A549 (cell line): Measurements from ENCODE around the gene MAPKAP1. TPM values are rescaled to one million over a fixed set of nuclear protein-coding genes. Genes with fewer than 3 reads are reported as not detected.
A peak's percentile ranks its signal among the peaks of the same experiment; 100 is the strongest.

ENCODE experiments used
- ATAC-seq, 2 experiments: fragments of 200-7000 bp in 1 of 2; fragments of >200 bp in 1 of 2; cut with Nextera tagmentation in 1 of 2; cut with Tn5 transposase in 1 of 2; 3 replicates each; pipeline versions ENCODE4 v1.8.0 to v1.9.1; 2018 to 2020; ENCODE audit warnings: mild to moderate bottlenecking in 1 of 2, moderate library complexity in 1 of 2
- CTCF ChIA-PET: fragments of 300-600 bp; sonication (Branson Sonifier 250); formaldehyde crosslinking; extraction: SDS; loops from one replicate; lab custom pipeline; 2021; ENCODE audit warnings: antibody characterized with exemption, inconsistent platforms; lab: Yijun Ruan, JAX
- POLR2A ChIA-PET: fragments of 350-600 bp; formaldehyde crosslinking; extraction: SDS; loops from one replicate; lab custom pipeline; 2021; ENCODE audit warnings: antibody characterized with exemption, inconsistent platforms; lab: Yijun Ruan, JAX
- DNase-seq, 2 experiments: peaks; one replicate each; pipeline versions ENCODE4 v3.0.0 to v3.0.0-alpha.2; 2011 to 2016; ENCODE audit warnings: low read depth in 1 of 2, low spot score in 1 of 2
- FAIRE-seq: peaks from 2 replicates; lab custom pipeline; 2011; peaks lifted over from hg19 to GRCh38; lab: Jason Lieb, UNC
- H3K27ac ChIP-seq, 2 experiments: fragments of >200 bp; sonication (Bioruptor Twin); formaldehyde crosslinking; 3 replicates each; pipeline ENCODE4 v1.5.1; 2016 to 2017
- H3K4me1 ChIP-seq: fragments of >200 bp; sonication (Bioruptor Twin); formaldehyde crosslinking; 3 replicates; pipeline ENCODE4 v1.6.1; 2016
- H3K4me2 ChIP-seq: fragments of >200 bp; sonication (Bioruptor Twin); formaldehyde crosslinking; 3 replicates; pipeline ENCODE4 v1.6.1; 2016
- H3K4me3 ChIP-seq: fragments of >200 bp; sonication (Bioruptor Twin); formaldehyde crosslinking; 3 replicates; pipeline ENCODE4 v1.5.1; 2016
- H3K9me3 ChIP-seq: fragments of >200 bp; sonication (Bioruptor Twin); formaldehyde crosslinking; 3 replicates; pipeline ENCODE4 v1.6.1; 2016
- ATOH8 ChIP-seq: fragments of 250-450 bp; sonication (Bioruptor Pico); IDR thresholded peaks from 2 replicates; pipeline ENCODE4 v1.5.0; 2020; ENCODE audit warnings: low read depth, mild to moderate bottlenecking, moderate library complexity
- BCL3 ChIP-seq: fragments of >200 bp; sonication (Bioruptor Twin); formaldehyde crosslinking; IDR thresholded peaks from 3 replicates; pipeline ENCODE4 v1.6.1; 2016
- CBX2 ChIP-seq: fragments of 200-600 bp; sonication (generic); IDR thresholded peaks from 2 replicates; pipeline ENCODE4 v1.6.1; 2016; ENCODE audit warnings: low read depth, mild to moderate bottlenecking, borderline replicate concordance
- CEBPB ChIP-seq, 2 experiments: fragments of >200 bp in 1 of 2; sonication (Bioruptor Twin) in 1 of 2; formaldehyde crosslinking in 1 of 2; IDR thresholded peaks; 2 replicates each; pipeline ENCODE4 v1.6.1; 2012 to 2016
- CHD2 ChIP-seq: fragments of 150-350 bp; IDR thresholded peaks from 2 replicates; pipeline ENCODE4 v1.6.1; 2014; ENCODE audit warnings: low read length; ENCODE audit not compliant: partially characterized antibody
- CTCF ChIP-seq: fragments of >200 bp; sonication (Bioruptor Twin); formaldehyde crosslinking; IDR thresholded peaks from 3 replicates; pipeline ENCODE4 v1.5.1; 2016
- EHMT2 ChIP-seq: fragments of 200-600 bp; sonication (generic); IDR thresholded peaks from 2 replicates; pipeline ENCODE4 v1.6.1; 2016; ENCODE audit warnings: antibody characterized with exemption, low read depth, mild to moderate bottlenecking, moderate library complexity
- ESRRA ChIP-seq: fragments of 150-350 bp; IDR thresholded peaks from 2 replicates; pipeline ENCODE4 v1.6.1; 2014; ENCODE audit warnings: mild to moderate bottlenecking, low read length, borderline replicate concordance
- FOSL2 ChIP-seq, 2 experiments: fragments of 450-650 bp in 1 of 2; fragments of >200 bp in 1 of 2; sonication (Bioruptor Twin) in 1 of 2; formaldehyde crosslinking; IDR thresholded peaks; 2 replicates each; pipeline versions ENCODE4 v1.5.0 to v1.6.1; 2016 to 2020; ENCODE audit warnings: mild to moderate bottlenecking in 1 of 2, moderate library complexity in 1 of 2
- HOXA7 ChIP-seq: fragments of 250-450 bp; sonication (Bioruptor Pico); IDR thresholded peaks from 2 replicates; pipeline ENCODE4 v1.5.0; 2020; ENCODE audit warnings: mild to moderate bottlenecking, moderate library complexity
- HOXB13 ChIP-seq: fragments of 250-450 bp; sonication (Bioruptor Pico); IDR thresholded peaks from 2 replicates; pipeline ENCODE4 v1.5.0; 2020; ENCODE audit warnings: low read depth, mild to moderate bottlenecking, moderate library complexity
- HOXB5 ChIP-seq: fragments of 250-450 bp; sonication (Bioruptor Pico); IDR thresholded peaks from 2 replicates; pipeline ENCODE4 v1.5.0; 2020; ENCODE audit warnings: mild to moderate bottlenecking, moderate library complexity
- JUNB ChIP-seq: fragments of >200 bp; sonication (Bioruptor Twin); formaldehyde crosslinking; IDR thresholded peaks from 2 replicates; pipeline ENCODE4 v1.6.1; 2016
- MAFK ChIP-seq: fragments of 450-650 bp; IDR thresholded peaks from 2 replicates; pipeline ENCODE4 v1.6.1; 2014; ENCODE audit not compliant: partially characterized antibody
- MAX ChIP-seq: IDR thresholded peaks from 2 replicates; pipeline ENCODE4 v1.6.1; 2012
- MYC ChIP-seq: IDR thresholded peaks from 2 replicates; pipeline ENCODE4 v1.6.1; 2012; ENCODE audit warnings: mild to moderate bottlenecking, inconsistent platforms, low read length, improper control_type of control experiment, borderline replicate concordance
- PBX3 ChIP-seq: IDR thresholded peaks from 2 replicates; pipeline ENCODE4 v1.6.1; 2012
- PHF8 ChIP-seq: fragments of 200-600 bp; sonication (generic); IDR thresholded peaks from 2 replicates; pipeline ENCODE4 v1.6.1; 2016; ENCODE audit warnings: low read depth, mild to moderate bottlenecking, antibody characterized with exemption, moderate library complexity, borderline replicate concordance
- POLR2AphosphoS2 ChIP-seq: conservative IDR thresholded peaks from 2 replicates; pipeline ENCODE4 v1.6.1; 2012; ENCODE audit warnings: low read length, improper control_type of control experiment, inconsistent platforms
- RCOR1 ChIP-seq: fragments of 150-350 bp; IDR thresholded peaks from 2 replicates; pipeline ENCODE4 v1.6.1; 2014; ENCODE audit warnings: antibody characterized with exemption, low read length, low read depth
- RNF2 ChIP-seq: fragments of 200-600 bp; sonication (generic); IDR thresholded peaks from 2 replicates; pipeline ENCODE4 v1.6.1; 2016; ENCODE audit warnings: low read depth, mild to moderate bottlenecking, antibody characterized with exemption, moderate library complexity, borderline replicate concordance
- TP53 ChIP-seq: fragments of 250-450 bp; sonication (Bioruptor Pico); IDR thresholded peaks from 2 replicates; pipeline ENCODE4 v1.5.0; 2021; ENCODE audit warnings: mild to moderate bottlenecking, moderate library complexity
- ZFP36 ChIP-seq: fragments of 450-650 bp; IDR thresholded peaks from 2 replicates; pipeline ENCODE4 v1.6.1; 2014; ENCODE audit warnings: borderline replicate concordance; ENCODE audit not compliant: partially characterized antibody
- ZSCAN20 ChIP-seq: fragments of 250-450 bp; sonication (Bioruptor Pico); IDR thresholded peaks from 2 replicates; pipeline ENCODE4 v1.8.0; 2022; ENCODE audit warnings: mild to moderate bottlenecking, moderate library complexity
- WGBS: methylation state at CpG from one replicate; pipeline ENCODE4 v1.1.6; 2017; ENCODE audit errors: missing lambda C conversion rate; 5-methylcytosine and 5-hydroxymethylcytosine counted together
- polyA plus RNA-seq, 4 experiments: library from polyadenylated mRNA; depleted of rRNA in 3 of 4; stranded (reverse); fragments of >200 nt; fragmentation: RNase III in 1 of 4; extraction: RNeasy Plus Mini Kit Qiagen cat#74134 plus additional on column Dnase treatment in 1 of 4; gene quantifications; 2 replicates in 3 of 4; 3 replicates in 1 of 4; pipeline ENCODE4 v1.2.3, GENCODE V29; 2011 to 2017

MAPKAP1 gene
- polyA plus RNA-seq, 2 of the 4 experiments (the other 2 are of a cell fraction), result 49.9 to 119 TPM

GRCh38 chr9:125486152-125486508, 220.9 kb downstream of the MAPKAP1 start:
- Histone ChIP-seq H3K9me3 (no peaks in the 10 kb centered on the region), H3K4me2 (no peak overlapping the region)
- WGBS, result 83% methylated on average over 3 of the region's 3 CpGs
- TF ChIP-seq HOXB13 (CRISPR knock-in tag), result no peak
- TF ChIP-seq PHF8, result no peak
- no peak for TF ChIP-seq RCOR1
- no peak for TF ChIP-seq HOXA7
- TF ChIP-seq JUNB, result no peak
- TF ChIP-seq CBX2, result no peak
- no peak for TF ChIP-seq ZFP36
- no peak for TF ChIP-seq MAX
- no peak for TF ChIP-seq RNF2
- no peak for TF ChIP-seq POLR2AphosphoS2
- TF ChIP-seq HOXB5 (CRISPR knock-in tag), result no peak
- no peak for TF ChIP-seq EHMT2
- no peak for TF ChIP-seq CTCF
- no peak for TF ChIP-seq TP53 (CRISPR knock-in tag)
- no peak for TF ChIP-seq CEBPB (IDR thresholded peaks at IDR 0.05)
- no peak for TF ChIP-seq CHD2
- TF ChIP-seq, all 56 proteins: peak for 0
- Histone ChIP-seq H3K27ac (peak overlapping the region in 1 of 2 experiments; percentile 28; a peak in 1 of 6 replicates), H3K4me3 (no peak overlapping the region), H3K4me1 (peaks cover 20% of the 10 kb centered on the region; the same call in 2 of the 3 replicates)
- POLR2A ChIA-PET, result no interaction called here
- DNase-seq, result no peak
- CTCF ChIA-PET, result no interaction called here
- FAIRE-seq, result no peak
- ATAC-seq, result peak in 1 of 2 experiments; percentile 49; a peak in 2 of 6 replicates

GRCh38 chr9:125485471-125486151, 221.4 kb downstream of the MAPKAP1 start:
- Histone ChIP-seq H3K4me1 (peaks cover 20% of the 10 kb centered on the region; the same call in 2 of the 3 replicates), H3K4me2 (no peak overlapping the region), H3K27ac (peak overlapping the region in 1 of 2 experiments; percentile 28; a peak in 1 of 6 replicates), H3K4me3 (no peak overlapping the region), H3K9me3 (no peaks in the 10 kb centered on the region)
- ATAC-seq, result no peak; a peak in 1 of 6 replicates
- FAIRE-seq, result no peak
- WGBS, result 95% methylated on average over 5 of the region's 5 CpGs
- ChIA-PET POLR2A (no interaction called here), CTCF (interaction anchor here (1.6 kb wide), 1 partner anchor 11 kb away, joined by 4 read pairs; no protein-coding TSS in a partner anchor)
- DNase-seq, result no peak
- TF ChIP-seq PBX3 (no peak), ZSCAN20 (CRISPR knock-in tag) (no peak), CEBPB (IDR thresholded peaks at IDR 0.05) (no peak), MYC (no peak), ESRRA (no peak), BCL3 (no peak), ATOH8 (CRISPR knock-in tag) (no peak), MAX (no peak), MAFK (no peak), FOSL2 (IDR thresholded peaks at IDR 0.05) (no peak), FOSL2 (CRISPR knock-in tag; IDR thresholded peaks at IDR 0.05) (no peak)
